ENCODE results near the gene FAM131A. TPM values are rescaled to one million over a fixed set of nuclear protein-coding genes. Genes with fewer than 3 reads are reported as not detected.

The FAM131A gene
- total and polyA plus RNA-seq, 2 experiments from 2014 or later: 12.2 to 12.6 TPM

- Histone ChIP-seq H3K9me2 (replicated peaks; ENCODE audit: insufficient read depth) (no peaks in the 10 kb centered on the region), H3K4me2 (no peak overlapping the region), H3K4me3 (no peak overlapping the region), H3K27me3 (no peaks in the 10 kb centered on the region), H3K4me1 (ENCODE audit: insufficient read depth) (no peaks in the 10 kb centered on the region), H3K9me3 (ENCODE audit: low read depth) (no peaks in the 10 kb centered on the region), H2AFZ (no peak overlapping the region), H3K27ac (no peak overlapping the region), H3K36me3 (replicated peaks; ENCODE audit: insufficient read depth, low read depth) (no peaks in the 10 kb centered on the region), H3K79me2 (peaks cover 33% of the 10 kb centered on the region), H4K20me1 (ENCODE audit: insufficient read depth, poor library complexity, severe bottlenecking) (peaks cover 36% of the 10 kb centered on the region)
- no peak for DNase-seq (ENCODE audit: low spot score)
- 97% methylated on average over 13 of the region's 13 CpGs for WGBS (ENCODE audit: low lambda C conversion rate, missing lambda C conversion rate)
- TF ChIP-seq CTCF (IDR thresholded peaks at IDR 0.05; ENCODE audit: poor library complexity): no peak
- TF ChIP-seq EZH2phosphoT487 (IDR thresholded peaks at IDR 0.05; ENCODE audit: low read depth, severe bottlenecking, unreplicated experiment): no peak
- no peak for TF ChIP-seq EZH2 (IDR thresholded peaks at IDR 0.05; ENCODE audit: borderline replicate concordance)
These were observed 12.1 kb upstream of the FAM131A start for GRCh38 chr3:184325269-184325668.

- Histone ChIP-seq H3K4me1 (ENCODE audit: insufficient read depth) (no peaks in the 10 kb centered on the region), H3K79me2 (peaks cover 28% of the 10 kb centered on the region), H3K27ac (no peak overlapping the region), H3K9me3 (ENCODE audit: low read depth) (no peaks in the 10 kb centered on the region), H3K4me3 (no peak overlapping the region), H3K36me3 (replicated peaks; ENCODE audit: insufficient read depth, low read depth) (no peaks in the 10 kb centered on the region), H4K20me1 (ENCODE audit: insufficient read depth, poor library complexity, severe bottlenecking) (peaks cover 34% of the 10 kb centered on the region), H2AFZ (no peak overlapping the region), H3K27me3 (no peaks in the 10 kb centered on the region), H3K9me2 (replicated peaks; ENCODE audit: insufficient read depth) (no peaks in the 10 kb centered on the region), H3K4me2 (no peak overlapping the region)
- DNase-seq (ENCODE audit: low spot score): no peak
- no peak for TF ChIP-seq EZH2 (IDR thresholded peaks at IDR 0.05; ENCODE audit: borderline replicate concordance)
- TF ChIP-seq CTCF (IDR thresholded peaks at IDR 0.05; ENCODE audit: poor library complexity): no peak
- TF ChIP-seq EZH2phosphoT487 (IDR thresholded peaks at IDR 0.05; ENCODE audit: low read depth, severe bottlenecking, unreplicated experiment): no peak
- 96% methylated on average over 6 of the region's 6 CpGs for WGBS (ENCODE audit: low lambda C conversion rate, missing lambda C conversion rate)
These were observed 11.6 kb upstream of the FAM131A start for GRCh38 chr3:184325715-184326369.

GRCh38 chr3:184327171-184327570, 10.2 kb upstream of the FAM131A start:
- Histone ChIP-seq H3K36me3 (replicated peaks; ENCODE audit: insufficient read depth, low read depth) (no peaks in the 10 kb centered on the region), H3K79me2 (peaks cover 21% of the 10 kb centered on the region), H3K4me2 (no peak overlapping the region), H3K9me2 (replicated peaks; ENCODE audit: insufficient read depth) (no peaks in the 10 kb centered on the region), H2AFZ (no peak overlapping the region), H3K4me3 (no peak overlapping the region), H3K4me1 (ENCODE audit: insufficient read depth) (no peaks in the 10 kb centered on the region), H3K27me3 (no peaks in the 10 kb centered on the region), H3K27ac (no peak overlapping the region), H3K9me3 (ENCODE audit: low read depth) (no peaks in the 10 kb centered on the region), H4K20me1 (ENCODE audit: insufficient read depth, poor library complexity, severe bottlenecking) (peaks cover 29% of the 10 kb centered on the region)
- no peak for TF ChIP-seq EZH2phosphoT487 (IDR thresholded peaks at IDR 0.05; ENCODE audit: low read depth, severe bottlenecking, unreplicated experiment)
- no peak for TF ChIP-seq CTCF (IDR thresholded peaks at IDR 0.05; ENCODE audit: poor library complexity)
- TF ChIP-seq EZH2 (IDR thresholded peaks at IDR 0.05; ENCODE audit: borderline replicate concordance): no peak
- 96% methylated on average over 20 of the region's 21 CpGs for WGBS (ENCODE audit: low lambda C conversion rate, missing lambda C conversion rate)
- DNase-seq (ENCODE audit: low spot score): no peak

Data from hepatocyte (in vitro differentiated cells).